GM12878 (cell line): ENCODE measurements around the gene TRHDE. TPM values are rescaled to one million over a fixed set of nuclear protein-coding genes. Genes with fewer than 3 reads are reported as not detected.

Source experiments
- ATAC-seq: fragments of 200-7000 bp; cut with Tn5 transposase; 3 replicates; pipeline ENCODE4 v1.9.1; 2020; ENCODE audit warnings: mild to moderate bottlenecking, moderate library complexity
- BruUV-seq: library from RNA; stranded (reverse); fragments of 400-500 nt; replicated peaks from 2 replicates; lab custom pipeline; 2021; lab: Mats Ljungman, UMichigan
- CTCF ChIA-PET: fragments of 300-600 bp; sonication (Branson Sonifier 250); formaldehyde crosslinking; extraction: SDS; loops from one replicate; lab custom pipeline; 2021; ENCODE audit warnings: inconsistent platforms; lab: Yijun Ruan, JAX
- POLR2A ChIA-PET: fragments of 350-600 bp; formaldehyde crosslinking; extraction: SDS; loops from one replicate; lab custom pipeline; 2021; ENCODE audit warnings: inconsistent platforms; lab: Charles Lee
- RAD21 ChIA-PET: fragments of 300-600 bp; sonication (Branson Sonifier 250); formaldehyde crosslinking; loops from one replicate; lab custom pipeline; 2023; ENCODE audit warnings: antibody characterized with exemption; ENCODE audit not compliant: unreplicated experiment; lab: Charles Lee
- SMC1A ChIA-PET: fragments of 300-600 bp; sonication (Branson Sonifier 250); formaldehyde crosslinking; loops from one replicate; lab custom pipeline; 2023; ENCODE audit not compliant: unreplicated experiment, uncharacterized antibody; lab: Charles Lee
- DNase-seq: peaks from one replicate; pipeline ENCODE4 v3.0.0-alpha.2; 2011; ENCODE audit warnings: low read depth, low spot score
- FAIRE-seq: peaks from 3 replicates; lab custom pipeline; 2011; peaks lifted over from hg19 to GRCh38; lab: Jason Lieb, UNC
- H2AFZ ChIP-seq: 2 replicates; pipeline ENCODE4 v1.6.0; 2011; ENCODE audit warnings: low read depth, low read length, control low read depth; ENCODE audit not compliant: control insufficient read depth
- H3K27ac ChIP-seq: 2 replicates; pipeline ENCODE4 v1.5.1; 2011; ENCODE audit warnings: control low read depth; ENCODE audit not compliant: control insufficient read depth, insufficient read depth
- H3K27me3 ChIP-seq, 2 experiments: replicated peaks in 1 of 2; 2 replicates each; pipeline versions ENCODE4 v1.6.0 to v1.6.1; 2011; ENCODE audit warnings: low read length in 1 of 2; ENCODE audit not compliant: control insufficient read depth in 2 of 2, insufficient read depth in 2 of 2
- H3K36me3 ChIP-seq, 2 experiments: 2 replicates each; pipeline ENCODE4 v1.5.1; 2011; ENCODE audit warnings: low read length in 1 of 2; ENCODE audit not compliant: control insufficient read depth in 2 of 2, insufficient read depth in 2 of 2
- H3K4me1 ChIP-seq: 2 replicates; pipeline ENCODE4 v1.6.1; 2011; ENCODE audit warnings: mild to moderate bottlenecking, low read length, moderate library complexity, mixed read lengths; ENCODE audit not compliant: control insufficient read depth, insufficient read depth
- H3K4me2 ChIP-seq: 2 replicates; pipeline ENCODE4 v1.6.0; 2011; ENCODE audit warnings: control low read depth; ENCODE audit not compliant: control insufficient read depth, insufficient read depth
- H3K4me3 ChIP-seq: fragments of 200-600 bp; sonication (generic); 2 replicates; pipeline ENCODE4 v1.5.1; 2016
- H3K79me2 ChIP-seq: 2 replicates; pipeline ENCODE4 v1.6.0; 2011; ENCODE audit warnings: low read length; ENCODE audit not compliant: control insufficient read depth, insufficient read depth
- H3K9ac ChIP-seq: 2 replicates; pipeline ENCODE4 v1.8.0; 2011; ENCODE audit warnings: low read length, control low read depth, mixed read lengths; ENCODE audit not compliant: control insufficient read depth, insufficient read depth
- H3K9me3 ChIP-seq: replicated peaks from 3 replicates; pipeline ENCODE4 v1.5.1; 2011; ENCODE audit warnings: mild to moderate bottlenecking, low read length; ENCODE audit not compliant: control insufficient read depth, insufficient read depth
- H4K20me1 ChIP-seq: 2 replicates; pipeline ENCODE4 v1.6.0; 2011; ENCODE audit not compliant: control insufficient read depth, insufficient read depth
- BACH1 ChIP-seq: fragments of 450-650 bp; IDR thresholded peaks from 2 replicates; pipeline ENCODE4 v1.6.1; 2017; ENCODE audit warnings: mild to moderate bottlenecking, borderline replicate concordance
- CHD2 ChIP-seq: IDR thresholded peaks from 2 replicates; pipeline ENCODE4 v1.6.1; 2011; ENCODE audit warnings: low read depth, low read length, improper control_type of control experiment, borderline replicate concordance
- CUX1 ChIP-seq: IDR thresholded peaks from 2 replicates; pipeline ENCODE4 v1.6.1; 2012; ENCODE audit warnings: improper control_type of control experiment, low read depth, low read length; ENCODE audit not compliant: insufficient replicate concordance
- E2F4 ChIP-seq: IDR thresholded peaks from 2 replicates; pipeline ENCODE4 v1.6.1; 2012; ENCODE audit warnings: low read depth, low read length, improper control_type of control experiment
- ELK1 ChIP-seq: IDR thresholded peaks from 2 replicates; pipeline ENCODE4 v1.6.1; 2012; ENCODE audit warnings: low read depth, low read length, improper control_type of control experiment
- FOXK2 ChIP-seq: fragments of 450-650 bp; IDR thresholded peaks from 2 replicates; pipeline ENCODE4 v1.6.1; 2017; ENCODE audit warnings: mild to moderate bottlenecking, moderate library complexity
- KLF5 ChIP-seq: fragments of 450-650 bp; IDR thresholded peaks from 2 replicates; pipeline ENCODE4 v1.6.1; 2014; ENCODE audit warnings: mild to moderate bottlenecking; ENCODE audit not compliant: partially characterized antibody
- NRF1 ChIP-seq: conservative IDR thresholded peaks from 2 replicates; pipeline ENCODE4 v1.6.1; 2011; ENCODE audit warnings: mild to moderate bottlenecking, low read depth, low read length, improper control_type of control experiment
- PML ChIP-seq: IDR thresholded peaks from 2 replicates; pipeline ENCODE4 v1.6.1; 2012; ENCODE audit warnings: low read length, inconsistent platforms
- POU2F2 ChIP-seq: IDR thresholded peaks from 3 replicates; pipeline ENCODE4 v1.6.1; 2011; ENCODE audit warnings: low read depth, mild to moderate bottlenecking, low read length, borderline replicate concordance
- SKIL ChIP-seq: fragments of 450-650 bp; IDR thresholded peaks from 2 replicates; pipeline ENCODE4 v1.6.1; 2017; ENCODE audit warnings: mild to moderate bottlenecking, low read depth, inconsistent platforms; ENCODE audit not compliant: poor library complexity, severe bottlenecking
- TARDBP ChIP-seq: IDR thresholded peaks from 2 replicates; pipeline ENCODE4 v1.6.1; 2016; ENCODE audit warnings: borderline replicate concordance
- TCF3 ChIP-seq: IDR thresholded peaks from 2 replicates; pipeline ENCODE4 v1.6.1; 2012; ENCODE audit warnings: low read depth, mild to moderate bottlenecking, low read length, borderline replicate concordance; ENCODE audit not compliant: insufficient read depth
- ZNF207 ChIP-seq: fragments of 450-650 bp; IDR thresholded peaks from 2 replicates; pipeline ENCODE4 v1.6.1; 2014; ENCODE audit warnings: antibody characterized with exemption, mild to moderate bottlenecking, borderline replicate concordance
- WGBS: methylation state at CpG from one replicate; pipeline ENCODE4 v1.1.6; 2016; ENCODE audit warnings: low lambda C conversion rate; ENCODE audit not compliant: insufficient replicate concordance, insufficient coverage; ENCODE audit errors: missing lambda C conversion rate; 5-methylcytosine and 5-hydroxymethylcytosine counted together
- in situ Hi-C: fragments of 300-500 bp; cut with MboI; formaldehyde crosslinking; loops from 9 replicates; pipeline ENCODE4 v1.14.3; 2018; ENCODE audit warnings: mixed read lengths
- intact Hi-C: fragments of 100-400 bp; cut with micrococcal nuclease; formaldehyde crosslinking; loops from one replicate; pipeline ENCODE4 v1.14.2; 2022; ENCODE audit not compliant: unreplicated experiment
- polyA plus RNA-seq, 11 experiments: library from polyadenylated mRNA; depleted of rRNA in 4 of 11; unstranded in 6 of 11; stranded (reverse) in 5 of 11; fragments of >200 nt; fragmentation: Nextera tagmentation in 4 of 11; fragmentation: Illumina TruSeq in 1 of 11; extraction: Ambion mirVana in 4 of 11; extraction: Trizol in 1 of 11; gene quantifications; 1 replicate in 1 of 11; 2 replicates in 10 of 11; pipeline versions ENCODE4 v1.2.1 to v1.2.3, GENCODE V29; 2011 to 2016; ENCODE audit warnings: inconsistent platforms in 2 of 11, missing spikeins in 2 of 11, low read depth in 1 of 11
- total RNA-seq, 4 experiments: library from RNA; depleted of rRNA in 3 of 4; stranded (reverse); fragments of >200 nt in 3 of 4; fragmentation: Illumina TruSeq in 1 of 4; extraction: Trizol in 1 of 4; gene quantifications; 2 replicates each; pipeline versions ENCODE4 v1.2.1 to v1.2.3, GENCODE V29; 2013 to 2021

Gene TRHDE
- total and polyA plus RNA-seq, 10 of the 15 experiments (the other 5 are each of a cell fraction or from before 2014, with no cell fraction given) = not detected

GRCh38 chr12:72236071-72236705 is 36.0 kb upstream of the TRHDE start:
- H3K27ac ChIP-seq = no peak overlapping the region
- CTCF ChIA-PET = interaction anchor here (0.9 kb wide), 1 partner anchor 25 kb away, joined by 3 read pairs; no protein-coding TSS in a partner anchor
- FAIRE-seq = no peak
- WGBS = 13% methylated on average over 1 of the region's 1 CpG
- H3K4me3 ChIP-seq = no peak overlapping the region
- RAD21 ChIA-PET = no interaction called here
- SMC1A ChIA-PET = no interaction called here
- intact Hi-C loops = no loop called here
- H4K20me1 ChIP-seq = no peaks in the 10 kb centered on the region
- no peaks in the 10 kb centered on the region for H3K79me2 ChIP-seq
- no peak overlapping the region for H3K4me2 ChIP-seq
- POLR2A ChIA-PET = no interaction called here
- no peaks in the 10 kb centered on the region for H3K36me3 ChIP-seq
- in situ Hi-C loops = no loop called here
- no peak for ATAC-seq
- no peaks in the 10 kb centered on the region for H3K9me3 ChIP-seq
- no peak overlapping the region for H3K9ac ChIP-seq
- BruUV-seq = no TSS peak
- H3K27me3 ChIP-seq = no peaks in the 10 kb centered on the region
- H2AFZ ChIP-seq = no peak overlapping the region
- DNase-seq = no peak
- H3K4me1 ChIP-seq = no peaks in the 10 kb centered on the region
- no peak for TF ChIP-seq SKIL
- TF ChIP-seq KLF5 = no peak
- TF ChIP-seq PML = no peak
- no peak for TF ChIP-seq CUX1
- no peak for TF ChIP-seq FOXK2
- TF ChIP-seq NRF1 = no peak
- TF ChIP-seq BACH1 = no peak
- no peak for TF ChIP-seq E2F4
- TF ChIP-seq TARDBP = no peak
- TF ChIP-seq TCF3 = no peak
- TF ChIP-seq POU2F2 = no peak
- TF ChIP-seq ZNF207 = no peak
- no peak for TF ChIP-seq CHD2
- no peak for TF ChIP-seq ELK1
